Fibroblast of upper back skin (primary cell): ENCODE results near the gene CST9.
"Not testable (repeated sequence)": the region's sequence is repeated elsewhere in the genome, so short reads cannot be mapped to it uniquely, and the experiment has no call there.

Source experiments
- DNase-seq: peaks from one replicate; pipeline ENCODE4 v3.0.0-alpha.2; 2013

CST9 gene

GRCh38 chr20:23622401-23622800 is 16.7 kb upstream of the CST9 start:
- DNase-seq: peak; percentile 5

GRCh38 chr20:23620670-23621386 is 15.1 kb upstream of the CST9 start:
- DNase-seq: not testable (repeated sequence)

GRCh38 chr20:23614163-23614562 is 8.4 kb upstream of the CST9 start:
- DNase-seq: no peak

- DNase-seq: no peak
Measured at GRCh38 chr20:23613676-23614075, 8.0 kb upstream of the CST9 start.

- DNase-seq: no peak
Measured at GRCh38 chr20:23612396-23612795, 6.7 kb upstream of the CST9 start.

GRCh38 chr20:23609486-23610109 is 3.9 kb upstream of the CST9 start:
- DNase-seq: no peak

- DNase-seq: no peak
Measured at GRCh38 chr20:23608251-23608846, 2.6 kb upstream of the CST9 start.

- no peak for DNase-seq
Measured at GRCh38 chr20:23607497-23608245, 2.0 kb upstream of the CST9 start.

- peak; percentile 69 for DNase-seq
Measured at GRCh38 chr20:23606652-23607049, 934 bp upstream of the CST9 start.

GRCh38 chr20:23604306-23604705 is 1.4 kb downstream of the CST9 start:
- DNase-seq: no peak

GRCh38 chr20:23603321-23603720 is 2.4 kb downstream of the CST9 start:
- no peak for DNase-seq

- DNase-seq: no peak
Measured at GRCh38 chr20:23602699-23603098, 3.0 kb downstream of the CST9 start.

GRCh38 chr20:23602241-23602640 is 3.5 kb downstream of the CST9 start:
- no peak for DNase-seq

GRCh38 chr20:23601715-23602114 is 4.0 kb downstream of the CST9 start:
- DNase-seq: no peak

- DNase-seq: no peak
Measured at GRCh38 chr20:23598481-23598880, 7.2 kb downstream of the CST9 start.

- DNase-seq: peak; percentile 3
Measured at GRCh38 chr20:23596579-23597250, 9.0 kb downstream of the CST9 start.

- DNase-seq: no peak
Measured at GRCh38 chr20:23595941-23596340, 9.8 kb downstream of the CST9 start.

- DNase-seq: no peak
Measured at GRCh38 chr20:23588434-23589403, 17.0 kb downstream of the CST9 start.

GRCh38 chr20:23587631-23588030 is 18.1 kb downstream of the CST9 start:
- DNase-seq: no peak

- DNase-seq: no peak
Measured at GRCh38 chr20:23586735-23587525, 18.8 kb downstream of the CST9 start.
